ENCODE data around the gene FGFR2.

Gene FGFR2

DNA sequence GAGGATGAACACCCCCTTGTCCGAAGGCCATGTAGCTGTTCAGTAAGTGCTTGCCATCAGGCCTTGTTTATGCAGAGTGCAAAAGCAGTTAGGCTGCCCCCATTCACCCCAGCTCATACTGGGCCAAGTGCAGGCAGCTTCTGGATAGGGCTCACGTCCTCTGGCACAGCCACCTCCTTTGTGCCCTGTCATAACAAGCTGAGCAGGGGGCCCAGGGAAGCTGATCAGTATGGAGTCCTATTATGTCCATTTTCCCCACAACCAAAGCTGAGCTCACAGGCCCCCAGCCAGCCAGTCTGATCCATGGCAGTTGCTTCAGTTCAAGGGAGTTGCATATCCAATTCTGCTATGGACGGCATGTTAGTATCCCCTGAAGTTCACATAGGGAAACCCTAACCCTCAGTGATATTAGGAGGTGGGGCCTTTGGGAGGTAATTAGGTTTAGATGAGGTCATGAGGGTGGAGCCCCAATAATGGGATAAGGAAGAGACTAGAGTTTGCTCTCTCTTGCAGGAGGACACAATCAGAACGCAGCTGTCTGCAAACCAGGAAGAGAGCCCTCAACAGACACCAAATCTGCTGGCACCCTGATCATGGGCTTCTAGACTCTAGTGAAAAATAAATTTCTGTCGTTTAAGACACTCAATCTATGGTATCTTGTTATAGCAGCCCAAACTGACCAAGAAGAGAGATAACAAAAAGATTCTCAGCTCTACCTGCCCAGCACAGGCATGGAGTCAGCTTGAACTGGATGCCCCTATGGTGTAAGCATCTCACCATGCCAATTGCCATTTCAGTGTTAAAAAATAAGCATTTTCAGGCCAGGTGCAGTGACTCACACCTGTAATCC is 155.9 kb downstream of the FGFR2 start:
- no peak for DNase-seq

DNA sequence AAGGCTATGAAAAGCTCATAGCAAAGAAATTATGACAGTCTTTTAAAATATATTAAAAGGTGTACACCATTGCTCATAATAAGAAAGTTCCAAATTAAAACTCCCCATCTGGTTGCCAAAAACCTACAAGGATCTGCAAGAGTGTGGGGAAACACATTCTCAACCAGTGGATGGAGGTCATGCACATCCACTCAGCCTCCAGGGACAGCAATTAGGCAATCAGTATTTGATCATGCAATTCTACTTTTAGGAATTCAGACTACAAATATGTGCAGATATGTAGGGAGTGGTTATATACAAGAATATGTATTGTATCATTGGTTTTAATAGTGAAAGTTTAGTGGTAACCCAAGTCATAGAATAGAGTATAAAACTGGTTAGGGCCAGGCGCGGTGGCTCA is 157.8 kb downstream of the FGFR2 start:
- no peak for DNase-seq

GRCh38 chr10:121438333-121438732 is 159.9 kb downstream of the FGFR2 start:
- no peak for DNase-seq

DNA sequence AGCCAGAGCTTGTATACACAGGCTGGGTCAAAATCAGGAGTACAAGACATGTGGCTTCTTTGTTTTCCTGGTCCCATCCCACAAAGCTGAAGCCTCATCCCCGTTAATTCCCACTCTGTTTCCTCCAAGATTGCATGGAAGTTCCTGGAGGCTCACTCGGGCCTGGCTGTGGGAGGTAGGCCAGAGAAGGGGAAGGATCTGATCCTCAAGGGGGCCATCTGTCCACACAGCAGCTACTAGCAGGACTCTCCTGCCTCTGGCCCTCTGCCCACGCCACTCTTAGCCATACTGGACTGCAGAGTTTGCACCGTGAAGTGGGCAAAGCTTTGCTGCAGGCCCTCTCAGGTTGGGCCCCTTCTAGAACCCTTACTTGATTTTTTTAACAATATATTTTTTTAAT is 160.6 kb downstream of the FGFR2 start:
- DNase-seq: no peak

GRCh38 chr10:121436630-121437341 is 161.5 kb downstream of the FGFR2 start:
- DNase-seq: no peak

GRCh38 chr10:121436281-121436629 is 162.0 kb downstream of the FGFR2 start:
- DNase-seq: no peak

DNA sequence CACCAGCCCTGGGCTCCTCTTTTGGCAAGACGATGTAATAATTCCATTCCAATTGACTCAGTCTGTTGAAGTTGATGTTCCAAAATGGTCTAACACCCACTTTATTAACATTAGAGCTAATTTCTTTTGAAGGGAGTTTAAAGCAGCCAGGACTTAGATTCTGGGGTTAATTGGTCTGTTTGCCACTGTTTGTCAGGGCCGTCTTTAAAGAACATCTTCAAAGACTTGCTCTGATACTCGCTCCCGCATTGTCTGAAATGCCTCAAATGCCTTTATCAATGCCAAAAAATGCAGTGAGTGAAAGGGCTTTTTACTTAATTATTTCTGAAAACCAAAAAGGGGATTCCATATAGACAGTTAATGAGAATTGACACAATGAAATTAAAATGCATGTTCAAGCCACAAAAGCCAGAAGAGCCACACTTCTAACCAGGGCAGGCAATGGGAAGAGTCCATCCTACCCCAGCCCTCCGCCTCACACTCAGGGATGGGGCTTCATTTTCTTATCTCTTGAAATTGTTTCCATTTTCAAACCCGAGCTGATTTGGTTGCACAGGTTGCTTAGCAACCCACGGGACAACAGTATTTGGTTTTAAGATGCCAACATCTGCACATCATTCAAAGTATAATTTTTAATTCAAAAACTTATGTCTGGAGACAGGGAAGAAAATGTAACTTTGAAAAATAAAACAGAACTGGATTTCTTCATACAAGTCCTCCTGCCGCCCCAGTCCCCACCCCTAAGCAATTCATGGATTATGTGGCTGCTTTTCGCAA is 163.0 kb downstream of the FGFR2 start:
- DNase-seq: no peak

GRCh38 chr10:121433965-121434364 is 164.3 kb downstream of the FGFR2 start:
- DNase-seq: no peak

GRCh38 chr10:121428867-121429266 is 169.4 kb downstream of the FGFR2 start:
- DNase-seq: no peak

All from NCI-H510A treated with DMSO at 0.1 percent for 48 hours (cell line).